Left kidney (tissue), 2 donors: ENCODE data around the gene COG5. TPM values are rescaled to one million over a fixed set of nuclear protein-coding genes. Genes with fewer than 3 reads are reported as not detected.

Experiments
- DNase-seq: peaks from one replicate; pipeline ENCODE4 v3.0.0-alpha.2; 2013
- polyA plus RNA-seq: library from polyadenylated mRNA; unstranded; fragments of 120-200 nt; gene quantifications from one replicate; pipeline ENCODE4 v1.2.1, GENCODE V29; 2013; ENCODE audit not compliant: insufficient read length

The COG5 gene
- polyA plus RNA-seq, 1 donor, result 37.7 TPM

- no peak for DNase-seq
Observed at GRCh38 chr7:107394276-107394675, 169.4 kb downstream of the COG5 start.

GRCh38 chr7:107392830-107393229 lies 170.9 kb downstream of the COG5 start:
- no peak for DNase-seq

GRCh38 chr7:107390916-107391315 lies 172.8 kb downstream of the COG5 start:
- no peak for DNase-seq

GRCh38 chr7:107388604-107389003 lies 175.1 kb downstream of the COG5 start:
- DNase-seq, result no peak

- peak; percentile 34 for DNase-seq
Observed at GRCh38 chr7:107387573-107388219, 176.0 kb downstream of the COG5 start.

GRCh38 chr7:107387128-107387527 lies 176.6 kb downstream of the COG5 start:
- DNase-seq, result no peak

GRCh38 chr7:107386548-107387102 lies 177.1 kb downstream of the COG5 start:
- DNase-seq, result no peak

- no peak for DNase-seq
Observed at GRCh38 chr7:107384025-107384424, 179.7 kb downstream of the COG5 start.

- no peak for DNase-seq
Observed at GRCh38 chr7:107383203-107383602, 180.5 kb downstream of the COG5 start.

GRCh38 chr7:107381453-107381852 lies 182.3 kb downstream of the COG5 start:
- no peak for DNase-seq

- no peak for DNase-seq
Observed at GRCh38 chr7:107373354-107373753, 190.4 kb downstream of the COG5 start.

- no peak for DNase-seq
Observed at GRCh38 chr7:107372298-107372697, 191.4 kb downstream of the COG5 start.

GRCh38 chr7:107370816-107371215 lies 192.9 kb downstream of the COG5 start:
- DNase-seq, result no peak

GRCh38 chr7:107364787-107365186 lies 198.9 kb downstream of the COG5 start:
- DNase-seq, result no peak

GRCh38 chr7:107359520-107360316 lies 204.0 kb downstream of the COG5 start:
- DNase-seq, result no peak

GRCh38 chr7:107355616-107356015 lies 208.1 kb downstream of the COG5 start:
- DNase-seq, result no peak

GRCh38 chr7:107354640-107355039 lies 209.1 kb downstream of the COG5 start:
- no peak for DNase-seq

GRCh38 chr7:107353701-107354100 lies 210.0 kb downstream of the COG5 start:
- DNase-seq, result no peak

- DNase-seq, result no peak
Observed at GRCh38 chr7:107345898-107346297, 217.8 kb downstream of the COG5 start.

- no peak for DNase-seq
Observed at GRCh38 chr7:107344799-107345198, 218.9 kb downstream of the COG5 start.

GRCh38 chr7:107344286-107344685 lies 219.4 kb downstream of the COG5 start:
- no peak for DNase-seq

GRCh38 chr7:107338080-107338479 lies 225.6 kb downstream of the COG5 start:
- DNase-seq, result no peak

GRCh38 chr7:107332488-107333269 lies 231.0 kb downstream of the COG5 start:
- peak; percentile 4 for DNase-seq
